Fibroblast of skin of left biceps (primary cell): ENCODE measurements around the gene BPIFB6.

Experiments used
- DNase-seq, 2 experiments: peaks; one replicate each; pipeline ENCODE4 v3.0.0-alpha.2; 2013; ENCODE audit warnings: low read depth in 2 of 2

BPIFB6 gene, protein sequence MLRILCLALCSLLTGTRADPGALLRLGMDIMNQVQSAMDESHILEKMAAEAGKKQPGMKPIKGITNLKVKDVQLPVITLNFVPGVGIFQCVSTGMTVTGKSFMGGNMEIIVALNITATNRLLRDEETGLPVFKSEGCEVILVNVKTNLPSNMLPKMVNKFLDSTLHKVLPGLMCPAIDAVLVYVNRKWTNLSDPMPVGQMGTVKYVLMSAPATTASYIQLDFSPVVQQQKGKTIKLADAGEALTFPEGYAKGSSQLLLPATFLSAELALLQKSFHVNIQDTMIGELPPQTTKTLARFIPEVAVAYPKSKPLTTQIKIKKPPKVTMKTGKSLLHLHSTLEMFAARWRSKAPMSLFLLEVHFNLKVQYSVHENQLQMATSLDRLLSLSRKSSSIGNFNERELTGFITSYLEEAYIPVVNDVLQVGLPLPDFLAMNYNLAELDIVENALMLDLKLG

DNA sequence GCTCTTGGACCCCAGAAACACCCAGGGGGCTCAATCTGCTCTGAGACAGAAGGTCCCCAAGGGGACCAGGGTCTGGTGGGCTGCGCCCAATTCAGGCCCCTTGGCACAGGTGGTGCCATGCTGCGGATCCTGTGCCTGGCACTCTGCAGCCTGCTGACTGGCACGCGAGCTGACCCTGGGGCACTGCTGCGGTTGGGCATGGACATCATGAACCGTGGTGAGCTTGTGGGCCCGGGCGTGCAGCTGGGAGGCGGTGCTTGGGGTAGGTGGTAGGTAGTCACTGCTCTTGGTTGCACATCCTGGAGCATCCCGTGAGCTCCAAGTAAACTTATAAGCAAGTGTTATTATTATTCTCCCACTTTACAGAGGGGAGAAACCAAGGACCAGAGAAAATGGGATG lies at the start of gene BPIFB6:
BPIFB6 (plus strand) TSS at position 118 of the 400 bp plus-strand sequence; CDS start at position 118, 0 bp downstream.
- DNase-seq = no peak

DNA sequence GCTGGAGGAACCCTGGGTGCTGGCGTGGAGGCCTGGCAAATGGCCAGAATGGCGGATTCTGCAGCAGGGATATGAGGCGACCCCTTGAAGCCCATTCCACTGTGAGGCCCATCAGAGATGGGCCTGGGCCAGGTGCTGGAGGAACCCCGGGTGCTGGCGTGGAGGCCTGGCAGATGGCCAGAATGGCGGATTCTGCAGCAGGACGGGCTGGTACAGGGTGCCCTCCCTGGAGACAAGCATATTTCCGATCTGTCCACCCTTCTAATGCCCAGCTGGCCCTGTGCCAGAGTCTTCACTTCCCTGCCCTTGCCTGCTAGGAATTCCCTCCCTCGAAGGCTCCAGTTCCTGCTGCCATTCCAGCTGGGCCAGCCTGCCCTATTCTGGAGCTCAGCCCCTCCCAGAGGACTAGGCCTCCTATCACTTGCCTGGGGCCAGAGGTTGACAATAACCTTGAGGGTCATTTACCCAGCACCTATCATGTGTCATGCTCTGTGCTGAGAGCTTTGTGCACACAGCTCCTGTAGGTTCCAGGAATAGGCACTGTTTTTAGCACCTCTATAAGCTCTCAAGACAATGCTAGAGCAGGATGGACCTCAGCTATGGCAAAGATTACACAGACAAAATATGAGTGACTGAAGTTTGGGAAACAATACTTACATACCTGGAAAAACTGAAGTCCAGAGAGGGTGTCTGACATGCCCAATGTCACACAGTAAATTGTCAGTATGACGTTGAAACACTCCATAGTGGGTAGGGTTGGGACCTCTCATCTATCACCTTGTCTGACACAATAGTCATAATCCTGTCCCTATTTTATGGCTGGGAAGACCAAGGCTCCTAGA lies 48.6 kb upstream of the BPIFB6 start:
- DNase-seq = no peak

DNA sequence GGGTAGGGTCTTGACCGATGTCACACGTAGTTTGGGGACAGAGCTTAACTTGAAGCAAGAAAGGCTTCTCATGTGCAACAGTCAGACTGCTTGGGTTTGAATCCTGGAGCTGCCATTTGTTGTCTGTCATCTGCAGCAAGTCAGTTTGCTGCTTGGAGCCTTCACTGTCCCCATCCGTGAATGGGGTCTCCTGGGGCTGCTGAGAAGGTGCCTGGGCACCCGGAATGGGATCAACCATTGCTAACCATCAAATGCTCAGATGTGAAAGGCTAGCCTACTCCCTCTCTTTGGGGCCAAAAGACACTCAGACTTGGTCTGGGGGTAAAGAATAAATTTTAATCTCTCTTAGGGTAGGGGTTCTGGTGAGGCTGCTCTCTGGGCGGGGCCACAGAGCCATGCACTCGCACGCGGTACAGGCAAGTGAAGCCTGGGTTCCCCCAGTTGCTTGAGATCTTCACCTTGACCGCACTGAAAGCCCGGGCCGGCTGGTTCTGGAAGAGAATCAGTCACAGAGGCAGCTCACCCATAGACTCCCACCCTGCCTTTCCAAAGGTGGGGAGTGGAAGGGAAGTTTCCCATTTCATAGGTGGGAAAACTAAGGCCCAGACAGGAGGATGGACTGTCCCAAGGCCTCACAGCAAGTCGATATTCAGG lies 47.9 kb upstream of the BPIFB6 start:
- no peak for DNase-seq

DNA sequence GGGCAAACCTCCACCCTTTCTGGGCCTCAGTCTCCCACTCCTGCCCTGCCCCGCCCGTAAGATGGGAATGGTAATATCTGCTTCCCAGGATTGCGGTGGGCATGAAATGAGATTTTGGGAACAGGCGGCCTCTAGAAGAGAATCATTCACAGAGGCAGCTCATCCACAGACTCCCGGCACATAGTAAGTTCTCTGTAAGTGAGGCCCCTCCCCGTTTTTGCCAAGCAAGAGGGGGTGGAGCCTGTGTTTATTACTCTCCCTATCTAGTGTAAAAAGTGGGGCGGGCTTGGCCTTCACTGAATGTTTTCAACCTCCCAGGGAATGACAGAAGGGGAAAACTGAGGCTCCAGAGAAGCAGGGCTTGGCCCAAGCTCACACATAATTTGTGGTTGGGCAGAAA lies 47.3 kb upstream of the BPIFB6 start:
- no peak for DNase-seq

DNA sequence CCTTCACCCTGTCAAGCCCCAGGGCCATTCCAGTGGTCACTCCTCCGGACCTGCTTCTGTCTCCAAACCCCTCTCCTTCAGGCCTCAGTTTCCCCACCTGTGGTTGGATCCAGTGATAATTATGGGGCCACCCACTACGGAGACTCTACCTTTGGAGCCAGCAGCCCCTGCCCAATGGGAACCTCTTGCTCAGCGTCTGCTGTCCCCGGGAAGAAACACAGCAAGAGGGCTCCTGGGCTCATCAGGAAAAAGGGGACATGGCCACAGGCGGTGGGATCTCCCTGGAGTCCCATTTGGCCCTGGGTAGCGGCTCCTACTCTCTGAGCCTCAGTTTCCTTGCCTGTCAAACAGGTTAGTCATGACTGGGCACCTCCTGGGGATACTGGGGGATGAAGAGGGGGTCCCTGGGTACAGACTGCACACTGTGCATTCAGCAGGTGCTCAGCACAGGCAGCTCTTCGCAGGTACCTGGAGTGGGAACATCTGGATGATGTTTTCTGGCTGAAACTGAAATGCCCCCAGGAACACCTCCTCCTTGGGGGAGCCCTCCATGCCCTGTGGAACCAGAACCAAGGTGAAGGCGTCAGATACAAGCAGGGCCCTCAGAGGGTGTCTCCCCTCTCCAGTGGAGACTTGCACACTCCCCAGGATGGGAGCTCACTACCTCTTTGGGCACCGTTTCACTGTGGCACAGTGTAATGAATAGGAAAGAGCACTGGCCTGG lies 46.7 kb upstream of the BPIFB6 start:
- DNase-seq = no peak

DNA sequence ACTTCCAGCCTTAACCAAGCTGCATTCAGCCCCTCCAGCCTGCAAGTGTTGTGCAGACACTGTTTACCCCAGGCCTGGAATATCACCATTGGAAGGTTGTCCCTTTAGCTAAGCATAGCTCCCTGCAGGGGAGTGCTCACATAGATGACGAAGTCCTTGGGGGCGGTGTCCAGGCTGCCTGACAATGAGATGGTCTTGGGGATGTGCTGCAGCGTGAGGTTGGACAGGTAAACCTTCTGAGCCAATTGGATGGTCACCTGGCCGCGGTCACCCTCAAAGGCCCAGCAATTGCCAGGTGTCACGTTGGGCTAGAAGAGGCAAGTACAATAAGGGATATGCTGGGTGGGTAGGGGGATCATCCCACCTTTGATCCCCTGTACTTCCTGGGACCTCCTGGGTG lies 45.9 kb upstream of the BPIFB6 start:
- DNase-seq = no peak

DNA sequence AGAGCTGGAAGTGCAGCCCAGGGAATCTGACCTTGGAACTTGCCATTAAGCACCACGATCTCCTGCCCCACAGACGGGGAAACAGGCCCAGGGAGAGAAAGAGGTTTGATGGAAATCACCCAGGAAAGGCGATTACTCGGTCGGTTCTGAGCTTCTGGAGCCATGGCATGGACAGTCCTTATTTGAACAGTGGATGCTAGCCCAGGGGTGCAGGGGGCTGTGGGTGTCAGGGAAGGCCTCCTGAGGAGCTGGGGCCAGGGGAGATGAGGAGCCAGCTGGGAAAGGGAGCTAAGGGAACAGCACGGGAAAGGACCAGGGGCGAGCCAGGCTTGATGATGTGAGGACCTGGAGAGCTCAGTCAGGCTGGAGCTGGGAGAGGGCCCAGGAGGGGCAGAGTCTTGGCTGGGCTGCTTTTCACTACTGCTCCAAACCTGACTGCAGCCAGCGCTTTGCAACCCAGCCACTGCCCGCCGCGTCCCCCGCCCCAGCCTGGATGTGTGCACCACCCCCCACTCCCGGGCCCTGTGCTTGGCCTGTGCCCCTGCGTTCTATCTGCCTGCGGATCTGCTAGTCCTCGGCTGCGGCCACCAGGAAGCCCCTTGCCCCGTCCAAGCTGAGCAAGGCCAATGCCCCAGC lies 45.0 kb upstream of the BPIFB6 start:
- DNase-seq = no peak

DNA sequence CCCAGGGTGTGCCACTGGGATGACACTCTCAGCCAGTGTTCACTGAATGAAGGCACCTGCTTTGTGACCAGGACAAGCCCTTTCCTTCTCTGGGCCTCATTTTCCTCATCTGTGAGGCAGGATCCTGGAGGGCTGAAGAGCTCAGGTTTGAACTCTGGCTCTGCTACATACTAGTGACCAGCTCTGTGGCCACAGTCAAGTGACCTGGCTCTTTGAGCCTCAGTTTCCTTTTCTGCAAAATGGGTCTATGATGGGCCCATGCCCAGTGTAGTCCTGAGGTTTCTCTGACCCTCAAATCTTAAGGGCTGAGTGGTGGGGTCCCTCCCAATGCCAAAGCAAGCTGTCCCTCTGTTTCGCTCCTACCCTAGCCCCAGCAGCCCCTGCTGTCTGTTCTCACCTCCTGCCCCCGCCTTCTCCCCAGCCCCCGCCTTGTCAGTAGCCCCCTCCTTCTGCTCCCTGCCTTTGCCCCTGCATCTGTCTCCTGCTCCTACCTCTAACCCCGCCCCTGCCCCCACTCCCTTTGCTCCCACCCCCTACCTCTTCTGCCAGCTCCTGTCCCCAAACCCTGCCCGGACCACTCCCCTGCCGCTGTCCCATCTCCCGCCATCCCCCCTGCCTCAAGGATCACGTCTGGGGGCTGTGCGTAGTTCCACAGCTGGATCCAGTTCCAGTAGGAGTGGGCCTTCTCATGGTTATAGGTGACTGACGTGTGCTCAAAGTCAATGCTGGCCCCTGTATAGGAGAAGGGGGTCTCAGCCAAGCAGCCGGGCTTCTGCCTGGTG lies 44.2 kb upstream of the BPIFB6 start:
- no peak for DNase-seq

DNA sequence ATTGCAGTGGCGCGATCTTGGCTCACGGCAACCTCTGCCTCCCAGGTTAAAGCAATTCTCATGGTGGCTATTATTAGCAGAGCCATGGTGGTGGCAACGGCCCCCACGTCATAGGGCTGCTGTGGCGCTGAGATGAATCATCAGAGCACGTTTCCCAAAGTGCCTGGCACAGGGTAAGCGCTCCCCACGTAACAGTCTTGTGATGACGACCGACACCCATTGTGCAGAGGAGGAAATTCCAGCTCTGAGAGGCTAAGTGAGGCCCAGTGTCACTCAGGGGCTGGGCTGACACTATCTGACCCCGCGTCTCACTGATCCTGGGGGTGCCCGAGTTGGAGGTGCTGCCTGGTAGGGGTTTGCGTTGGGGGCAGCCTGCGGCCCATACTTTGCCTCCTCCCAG lies 43.4 kb upstream of the BPIFB6 start:
- no peak for DNase-seq

DNA sequence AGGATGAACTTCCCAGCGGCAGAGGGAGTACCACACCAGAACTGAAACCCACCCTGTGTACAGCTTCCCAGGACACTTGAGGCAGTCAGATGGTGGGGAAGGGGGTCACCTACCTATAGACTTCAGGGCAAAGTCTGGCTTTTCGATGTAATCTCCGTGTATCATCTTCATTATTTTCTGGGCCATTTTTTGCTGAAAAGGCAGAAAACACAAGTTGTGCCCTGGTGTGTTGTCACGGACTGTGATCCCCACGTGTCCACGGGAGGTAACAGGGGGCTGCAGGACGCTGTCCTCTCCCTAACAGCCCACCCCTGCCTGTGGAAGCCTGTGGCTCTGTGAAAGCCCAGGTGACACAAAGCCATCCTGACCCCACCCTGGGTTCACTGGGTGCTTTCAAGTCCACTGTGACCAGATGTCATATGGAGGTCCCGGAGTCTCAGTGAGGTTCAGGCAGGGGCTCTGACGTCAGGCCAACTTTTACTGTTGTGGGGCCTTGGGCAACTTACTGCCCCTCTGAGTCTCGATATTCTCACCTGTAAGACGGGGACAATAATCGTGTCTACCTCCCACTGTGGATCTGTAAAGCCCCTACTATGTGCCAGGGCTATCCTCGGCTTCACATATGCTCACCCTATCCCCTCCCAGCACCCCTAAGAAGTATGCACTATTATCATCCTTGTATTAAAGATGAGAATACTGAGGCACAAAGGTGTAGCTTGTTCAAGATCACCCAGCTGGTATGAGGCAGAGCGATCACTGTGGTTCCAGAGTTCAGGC lies 41.8 kb upstream of the BPIFB6 start:
- DNase-seq = no peak

DNA sequence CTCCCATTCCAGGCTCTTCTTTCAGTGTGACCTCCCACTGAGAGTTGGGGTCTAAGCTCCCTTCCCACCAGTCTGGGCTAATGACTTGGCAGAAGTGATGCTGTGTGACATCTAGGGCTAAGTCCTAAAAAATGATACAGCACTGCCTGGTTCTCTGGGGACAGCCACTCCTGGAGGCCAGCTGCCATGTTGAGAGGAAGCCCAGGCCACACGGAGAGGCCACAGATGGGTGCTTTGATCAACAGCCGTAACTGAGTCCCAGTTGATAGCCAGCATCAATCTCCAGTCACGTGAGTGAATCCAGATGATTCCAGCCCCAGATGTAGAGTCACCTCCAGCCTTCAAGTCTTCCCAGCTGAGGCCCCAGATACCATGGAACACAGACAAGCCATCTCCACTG lies 41.0 kb upstream of the BPIFB6 start:
- no peak for DNase-seq

DNA sequence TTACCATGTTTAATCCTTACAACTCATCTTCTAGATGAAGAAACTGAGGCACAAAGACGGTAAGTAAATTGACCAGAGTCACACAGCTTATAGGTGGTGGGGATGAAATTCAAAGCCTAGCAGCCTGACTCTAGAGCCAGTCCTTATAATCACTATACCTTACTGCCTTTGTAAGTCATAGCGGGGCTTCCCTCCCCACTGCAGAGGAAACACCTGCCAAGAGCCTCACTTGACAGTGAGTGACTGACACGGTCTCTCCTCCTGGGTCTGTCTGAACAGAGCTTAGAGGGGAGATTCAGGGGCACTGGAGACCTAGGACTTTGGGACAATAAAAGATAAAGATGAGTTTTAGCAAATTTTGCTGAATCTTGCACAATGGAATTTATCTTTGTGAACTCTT lies 40.1 kb upstream of the BPIFB6 start:
- no peak for DNase-seq

DNA sequence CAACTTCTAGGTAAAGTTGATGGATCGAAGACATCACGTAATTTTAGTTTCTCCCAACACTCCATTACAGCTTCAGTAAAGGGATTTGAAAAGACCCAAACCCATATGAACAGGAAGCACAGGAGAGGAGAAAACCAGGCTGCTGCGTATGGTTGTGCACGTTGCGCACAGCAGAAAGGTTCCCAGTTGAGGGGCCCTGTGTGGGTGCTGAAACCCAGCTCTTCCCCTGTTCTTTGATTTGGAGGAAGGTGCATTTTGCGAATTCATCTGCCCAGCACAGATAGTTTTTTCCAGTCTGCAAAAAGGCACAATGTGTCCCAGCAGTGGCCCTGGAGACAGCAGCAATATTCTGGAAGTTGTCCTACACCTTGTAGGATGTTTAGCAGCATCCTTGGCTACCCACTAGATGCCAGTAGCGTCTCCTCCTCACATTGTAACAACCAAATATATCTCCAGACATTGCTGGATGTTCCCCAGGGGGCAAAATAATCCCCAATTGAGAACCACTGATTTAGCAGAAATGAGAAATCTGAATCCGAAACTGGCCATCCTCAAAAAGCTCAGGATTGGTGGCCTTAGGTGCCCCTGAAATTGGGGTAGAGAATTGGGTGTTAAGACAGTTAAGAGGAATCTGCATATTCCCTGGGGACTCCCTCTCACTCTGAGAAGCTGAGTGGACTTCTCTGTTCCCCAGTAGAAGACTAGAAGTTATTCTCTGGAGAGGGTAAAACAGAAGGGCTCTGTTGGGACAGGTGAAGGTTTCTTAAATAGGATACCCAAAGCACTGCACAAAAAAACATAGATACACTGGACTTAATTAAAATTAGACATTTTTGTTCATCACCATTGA lies 39.4 kb upstream of the BPIFB6 start:
- no peak for DNase-seq

DNA sequence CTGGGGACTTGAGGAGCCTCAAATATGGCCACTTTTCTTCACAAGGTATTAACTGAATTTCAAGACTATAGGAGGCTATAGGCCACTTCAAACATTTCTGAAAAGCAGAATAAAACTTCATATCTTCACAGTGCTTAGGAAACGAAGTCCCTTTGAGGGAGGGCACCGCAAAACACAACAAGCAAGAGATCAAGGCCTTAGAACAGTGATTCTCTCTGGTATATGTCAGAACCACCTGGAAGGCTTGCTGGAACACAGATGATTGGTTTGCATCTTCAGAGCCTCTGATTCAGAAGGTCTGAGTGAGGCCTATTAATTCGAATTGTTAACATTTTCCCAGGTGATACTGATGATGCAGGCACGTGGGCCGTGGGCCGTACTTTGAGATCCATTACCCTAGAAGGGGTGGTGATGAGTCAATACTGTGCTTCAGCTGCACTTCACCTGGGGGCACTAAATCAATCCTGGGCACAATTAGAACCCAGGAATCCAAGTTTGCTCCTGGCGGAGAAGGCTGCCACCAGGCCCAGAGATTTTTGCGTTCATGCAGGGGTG lies 37.9 kb upstream of the BPIFB6 start:
- no peak for DNase-seq

DNA sequence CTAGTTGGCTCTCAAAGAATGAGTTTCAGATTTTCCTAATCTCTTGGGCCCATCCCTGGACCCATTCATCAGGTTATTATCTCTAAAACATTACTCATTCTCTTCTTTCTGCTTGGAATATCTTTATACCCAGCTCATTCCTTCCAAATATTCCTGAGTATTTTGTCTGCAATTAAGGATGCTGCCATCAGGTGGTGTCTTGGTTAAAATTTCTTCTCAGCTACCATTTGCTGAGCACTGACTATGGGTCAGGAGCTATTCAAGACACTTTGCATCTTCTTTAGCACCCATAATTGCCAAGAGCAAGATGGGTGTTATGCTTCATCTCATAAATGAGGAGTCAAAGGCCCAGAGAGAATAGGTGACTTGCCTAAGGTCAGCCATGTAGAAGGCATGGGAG lies 35.6 kb upstream of the BPIFB6 start:
- no peak for DNase-seq

DNA sequence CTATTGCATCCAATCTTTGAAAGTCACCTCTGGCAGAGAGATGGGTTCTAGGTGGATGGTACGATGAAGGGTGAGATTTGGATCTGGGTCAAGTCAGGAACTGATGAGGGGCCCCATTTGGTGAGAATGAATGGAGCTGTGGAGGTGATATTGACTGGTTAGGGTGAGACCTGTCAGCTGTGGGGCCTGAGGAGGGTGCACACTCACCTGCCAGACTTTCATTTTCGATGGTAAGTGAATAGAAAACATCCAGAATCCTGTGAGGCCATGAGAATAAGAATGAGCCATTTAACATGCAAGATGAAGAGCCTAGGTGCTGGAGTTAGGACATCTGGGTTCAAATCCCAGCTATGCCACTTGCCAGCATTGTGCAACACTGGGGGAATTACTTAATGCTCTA lies 34.0 kb upstream of the BPIFB6 start:
- DNase-seq = no peak

DNA sequence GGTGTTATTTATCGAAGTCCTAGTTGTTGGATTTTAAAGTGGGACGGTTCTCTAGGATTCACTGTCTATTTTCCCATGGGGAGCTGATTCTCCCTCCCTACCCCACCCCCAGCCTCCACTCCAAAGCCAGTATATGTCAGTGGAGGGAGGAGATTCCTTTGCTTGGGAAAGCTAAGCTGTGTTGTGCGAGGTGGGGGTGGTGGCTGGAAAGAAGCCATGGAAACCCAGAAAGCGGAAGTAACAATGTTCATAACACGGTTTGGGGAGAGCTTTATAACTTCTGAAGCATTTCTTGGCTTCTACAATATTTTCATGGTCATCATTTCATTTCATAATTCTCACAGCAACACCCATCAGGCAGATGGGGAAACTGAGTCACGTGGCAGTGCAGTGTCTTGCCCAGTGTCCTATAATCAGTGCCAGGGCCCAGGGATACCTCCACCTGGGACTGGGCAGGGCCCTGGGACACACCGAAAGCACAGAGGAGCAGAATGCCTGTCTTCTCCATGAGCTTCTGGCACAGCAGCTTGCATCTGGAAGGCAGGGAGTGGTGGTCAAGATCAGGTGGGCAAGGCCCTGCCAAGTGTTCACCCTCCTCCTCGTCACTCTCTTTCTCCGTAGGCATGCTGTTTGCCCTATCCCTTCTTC lies 31.7 kb upstream of the BPIFB6 start:
- DNase-seq = no peak
